ENCODE data around the gene HOXB6.

HOXB6 gene

DNA sequence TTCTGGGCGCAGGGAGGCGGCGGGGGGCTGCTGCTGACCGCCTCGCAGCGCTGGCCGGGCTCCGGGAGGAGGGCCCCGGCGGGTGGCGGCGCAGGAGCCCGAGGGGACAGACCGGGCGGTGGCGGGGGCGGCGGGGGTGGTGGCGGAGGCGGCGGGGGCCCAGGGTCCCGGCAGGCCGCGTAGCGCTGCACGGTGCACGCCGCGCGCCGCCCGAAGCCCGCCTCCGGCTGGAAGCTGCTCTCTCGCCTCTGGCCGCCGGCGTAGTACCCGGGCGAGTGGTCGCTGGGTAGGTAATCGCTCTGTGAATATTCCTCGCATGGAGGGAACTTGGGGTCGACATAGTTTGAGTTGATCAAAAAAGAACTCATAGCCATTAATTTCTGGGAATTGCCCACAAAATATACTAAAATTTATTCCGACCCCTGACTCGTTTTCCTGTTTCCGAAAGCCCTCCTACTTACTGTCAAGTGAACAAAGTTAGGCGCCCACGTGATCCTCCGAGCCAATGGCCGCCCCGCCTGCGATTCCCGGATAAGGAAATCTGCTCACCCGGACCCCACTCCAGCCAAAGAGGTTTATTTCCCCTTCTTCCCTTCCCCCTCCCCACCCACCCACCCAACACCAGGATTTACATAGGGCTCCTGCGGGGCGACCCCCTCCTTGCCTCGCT is 26.7 kb downstream of the HOXB6 start, which contains the start of gene HOXB4:
HOXB4 (minus strand) TSS at position 405 of the 670 bp plus-strand sequence; CDS start at position 374, 31 bp downstream.
- DNase-seq: no peak

DNA sequence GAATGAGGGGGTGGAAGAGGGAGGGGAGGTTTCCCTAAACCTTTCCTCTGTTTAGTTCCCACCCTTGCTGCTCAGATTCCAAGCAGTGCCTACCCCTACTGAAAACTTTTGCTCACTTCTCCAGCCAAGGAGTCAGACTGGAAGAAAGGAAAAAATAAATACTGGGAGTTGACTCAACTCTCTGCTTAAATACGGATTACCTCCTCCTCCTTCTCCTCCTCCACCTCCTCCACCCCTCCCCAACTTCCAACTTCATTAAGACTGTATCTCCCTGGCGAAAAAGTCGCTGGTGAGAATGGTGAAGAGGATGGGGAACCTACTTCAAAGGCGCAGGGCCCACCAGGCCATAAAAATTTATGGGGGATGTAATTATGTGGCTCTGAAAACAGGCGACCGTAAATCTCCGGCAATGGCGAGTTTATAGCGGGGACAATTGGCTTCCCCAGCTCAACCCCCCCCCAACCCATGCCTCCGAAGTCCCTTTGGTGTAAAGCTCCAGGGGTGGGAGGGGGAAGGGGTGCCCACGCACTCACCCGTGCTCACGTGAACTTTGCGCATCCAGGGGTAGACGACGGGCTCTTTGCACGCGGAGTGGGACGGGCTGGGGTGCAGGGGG is 27.3 kb downstream of the HOXB6 start:
- DNase-seq: no peak

GRCh38 chr17:48576479-48577309 is 28.1 kb downstream of the HOXB6 start:
- no peak for DNase-seq

GRCh38 chr17:48575673-48576478 is 28.9 kb downstream of the HOXB6 start:
- no peak for DNase-seq

GRCh38 chr17:48575066-48575582 is 29.7 kb downstream of the HOXB6 start:
- no peak for DNase-seq

GRCh38 chr17:48574505-48575065 is 30.2 kb downstream of the HOXB6 start:
- DNase-seq: no peak

GRCh38 chr17:48571826-48572417 is 32.9 kb downstream of the HOXB6 start:
- DNase-seq: no peak

GRCh38 chr17:48571024-48571818 is 33.6 kb downstream of the HOXB6 start:
- DNase-seq: no peak

DNA sequence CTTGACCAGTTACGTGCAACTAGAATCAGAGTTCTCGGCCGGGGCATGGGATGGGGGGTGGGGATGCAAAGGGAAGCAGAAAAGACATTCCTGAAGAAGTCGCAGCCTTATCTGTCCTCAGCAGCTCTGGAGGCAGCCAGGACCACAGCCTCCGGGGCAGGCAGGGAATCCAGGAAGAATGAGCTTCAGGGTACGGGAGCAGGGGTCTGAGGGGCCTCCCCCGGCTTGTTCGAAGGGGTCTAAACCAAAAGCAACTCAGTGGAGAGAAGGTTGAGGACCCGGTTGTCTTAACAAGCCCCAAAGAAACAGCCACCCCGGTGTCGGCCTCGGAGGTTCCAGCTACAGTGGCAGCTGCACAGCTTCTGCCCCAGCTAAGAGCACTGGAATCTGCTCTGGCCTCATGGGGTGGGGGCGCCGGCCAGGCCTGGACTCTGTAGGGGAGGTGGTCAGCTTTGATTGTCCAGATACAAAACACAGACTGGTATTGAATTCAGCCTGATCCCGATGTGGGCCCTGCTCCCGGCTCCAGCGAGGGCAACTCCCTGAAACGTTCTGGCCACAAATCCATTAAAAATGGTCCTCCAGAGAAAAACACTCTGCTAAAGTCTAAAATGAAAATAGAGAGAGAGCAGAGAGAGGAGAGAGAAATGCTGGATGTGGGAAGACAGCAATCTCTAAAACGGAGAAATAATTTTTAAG is 34.3 kb downstream of the HOXB6 start:
- DNase-seq: no peak

GRCh38 chr17:48569674-48570324 is 35.0 kb downstream of the HOXB6 start:
- DNase-seq: no peak

GRCh38 chr17:48569240-48569582 is 35.6 kb downstream of the HOXB6 start:
- DNase-seq: no peak

GRCh38 chr17:48568499-48569239 is 36.1 kb downstream of the HOXB6 start:
- DNase-seq: no peak

DNA sequence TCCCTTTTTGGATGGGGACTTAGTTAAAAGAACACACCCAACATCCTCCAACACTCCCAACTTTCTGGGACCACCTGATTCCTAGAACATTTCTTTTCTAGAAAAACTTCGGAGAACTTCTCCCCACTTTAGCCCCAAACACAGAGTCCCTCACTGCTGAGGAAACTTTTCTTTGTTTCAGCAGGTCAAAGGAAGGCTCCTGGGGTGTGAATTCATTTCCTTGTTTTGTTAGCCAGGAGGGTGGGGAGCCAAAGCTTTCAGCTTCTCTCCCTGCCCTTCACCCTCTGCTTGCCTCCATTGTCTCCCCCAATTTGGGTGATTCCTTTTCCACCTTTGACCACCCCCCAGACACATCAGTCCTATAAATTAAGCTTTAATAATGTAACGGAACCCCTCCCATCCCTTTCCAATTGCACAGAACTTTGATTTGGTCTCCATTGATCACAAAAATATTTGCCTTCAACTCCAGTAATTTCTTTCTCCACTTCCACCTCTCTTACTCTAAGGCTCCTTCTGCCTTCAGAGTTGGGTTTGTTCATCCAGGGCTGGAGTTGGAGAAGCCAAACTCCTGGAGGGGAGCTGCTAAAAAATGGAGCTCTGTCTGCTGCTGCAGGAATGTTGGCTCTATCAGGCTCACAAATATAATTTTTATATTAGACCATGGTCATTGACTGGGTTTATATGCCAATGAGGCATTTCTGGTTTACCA is 37.0 kb downstream of the HOXB6 start:
- no peak for DNase-seq

DNA sequence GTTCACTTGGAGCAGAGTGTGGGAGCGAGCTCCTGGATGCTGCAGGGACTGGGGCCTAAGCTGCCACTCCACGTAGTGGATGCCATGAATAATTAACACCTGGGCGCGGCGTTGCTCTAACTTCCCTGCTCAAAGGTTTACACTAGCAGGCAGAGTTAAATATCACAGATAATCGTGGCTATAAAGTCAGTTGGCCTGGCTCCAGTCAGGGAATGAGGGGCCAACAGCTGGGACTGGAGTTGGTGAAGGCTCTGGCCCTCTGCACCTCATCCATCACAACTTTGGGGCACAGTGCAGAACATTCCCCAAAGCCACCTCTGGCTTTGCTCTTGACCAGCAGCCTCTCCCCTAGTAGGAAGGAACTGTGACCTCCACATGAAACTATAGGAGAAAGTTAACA is 37.6 kb downstream of the HOXB6 start:
- no peak for DNase-seq

- DNase-seq: no peak
Measured at GRCh38 chr17:48566717-48567116, 38.1 kb downstream of the HOXB6 start.

GRCh38 chr17:48565925-48566710 is 38.7 kb downstream of the HOXB6 start:
- DNase-seq: no peak

DNA sequence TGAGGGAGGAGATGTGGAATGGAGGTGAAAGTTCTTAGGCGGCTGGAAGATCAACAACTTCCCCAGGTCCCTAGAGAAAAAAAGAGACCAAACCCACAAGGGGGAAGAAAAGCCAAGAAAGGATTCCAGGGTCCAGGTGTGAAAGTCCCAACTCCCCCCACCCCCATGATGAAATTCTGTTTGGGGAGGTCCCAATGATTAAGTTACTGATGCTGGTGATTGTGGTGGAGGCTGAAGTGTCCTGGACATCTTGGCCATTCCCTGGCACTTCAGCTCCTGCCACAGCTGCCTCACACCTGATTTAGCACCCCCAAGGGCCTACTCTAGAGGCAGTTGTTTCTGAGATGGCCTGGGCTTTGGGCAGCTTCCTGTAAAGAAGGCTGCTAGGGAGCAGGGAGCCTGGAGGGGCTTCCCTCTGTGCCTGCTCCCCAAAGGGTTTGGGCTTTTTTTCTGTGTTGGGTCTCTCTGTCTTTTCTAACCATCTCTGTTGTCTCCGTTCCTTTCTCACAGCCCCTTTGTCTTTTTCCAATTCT is 39.7 kb downstream of the HOXB6 start:
- no peak for DNase-seq

All from activated CD8-positive, alpha-beta memory T cell treated with anti-CD3 and anti-CD28 coated beads for 24 hours (primary cell).